Mononuclear cell (primary cell): ENCODE results near the gene EYS. TPM values are rescaled to one million over a fixed set of nuclear protein-coding genes. Genes with fewer than 3 reads are reported as not detected.
"Not testable (repeated sequence)": the region's sequence is repeated elsewhere in the genome, so short reads cannot be mapped to it uniquely, and the experiment has no call there.

Experiments
- H3K27me3 ChIP-seq: 2 replicates; pipeline ENCODE4 v1.6.0; 2011; ENCODE audit warnings: low read length, control low read depth; ENCODE audit not compliant: insufficient read depth
- H3K4me1 ChIP-seq: 2 replicates; pipeline ENCODE4 v1.5.1; 2011; ENCODE audit warnings: mild to moderate bottlenecking, low read length, control low read depth; ENCODE audit not compliant: insufficient read depth
- H3K4me3 ChIP-seq: 2 replicates; pipeline ENCODE4 v1.5.1; 2011; ENCODE audit warnings: mild to moderate bottlenecking, low read length, moderate library complexity
- H3K9me3 ChIP-seq: 2 replicates; pipeline ENCODE4 v1.5.1; 2011; ENCODE audit warnings: low read depth, mild to moderate bottlenecking, control low read depth, low read length
- total RNA-seq: library from RNA; depleted of rRNA; stranded (reverse); fragments of >200 nt; gene quantifications from one replicate; pipeline ENCODE4 v1.2.3, GENCODE V29; 2012

The EYS gene
- total RNA-seq, 1 donor: under 0.01 TPM

DNA sequence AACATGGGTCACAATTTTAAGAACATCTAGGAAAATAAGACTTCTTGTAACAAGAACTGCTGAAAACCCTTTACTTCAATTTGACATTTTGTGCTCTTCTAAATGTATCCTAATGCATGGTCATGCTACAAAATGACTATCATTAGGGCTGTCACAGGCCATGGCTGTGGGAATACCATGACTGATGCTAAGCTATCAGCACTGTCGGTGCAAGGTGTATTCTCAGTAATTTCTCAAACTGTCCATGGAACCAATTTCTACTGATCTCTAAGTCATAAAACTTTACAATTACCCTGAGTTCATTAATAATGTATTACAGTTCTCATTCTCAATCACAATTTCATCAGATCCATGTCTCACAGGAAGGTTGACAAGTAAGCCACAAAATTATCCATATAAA is 625.3 kb downstream of the EYS start:
- no peak overlapping the region for H3K4me3 ChIP-seq
- H3K4me1 ChIP-seq: no peaks in the 10 kb centered on the region
- H3K27me3 ChIP-seq: no peaks in the 10 kb centered on the region
- no peaks in the 10 kb centered on the region for H3K9me3 ChIP-seq

- no peak overlapping the region for H3K4me3 ChIP-seq
- H3K4me1 ChIP-seq: no peaks in the 10 kb centered on the region
- H3K9me3 ChIP-seq: no peaks in the 10 kb centered on the region
- H3K27me3 ChIP-seq: no peaks in the 10 kb centered on the region
These were observed 631.3 kb downstream of the EYS start for GRCh38 chr6:65075705-65076230.

GRCh38 chr6:65072500-65072899 is 634.5 kb downstream of the EYS start:
- H3K4me1 ChIP-seq: no peaks in the 10 kb centered on the region
- no peak overlapping the region for H3K4me3 ChIP-seq
- no peaks in the 10 kb centered on the region for H3K9me3 ChIP-seq
- H3K27me3 ChIP-seq: no peaks in the 10 kb centered on the region

DNA sequence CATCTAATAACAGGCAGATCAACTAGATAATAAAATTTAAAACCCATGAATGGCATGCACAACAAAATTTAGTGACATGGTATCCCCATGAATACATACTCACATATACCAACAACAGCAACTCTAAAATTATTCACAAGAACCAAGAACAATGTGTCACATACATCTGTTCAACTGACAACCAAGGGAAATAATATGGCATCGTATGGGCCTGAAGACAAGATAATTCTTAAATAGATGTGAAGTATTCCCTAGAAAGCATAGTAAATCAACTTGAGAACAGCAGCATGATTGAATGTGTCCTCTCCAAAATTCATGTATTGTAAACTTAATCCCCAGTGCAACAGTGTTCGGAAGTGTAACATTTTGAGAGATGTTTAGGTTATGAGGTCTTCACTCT is 635.5 kb downstream of the EYS start:
- Histone ChIP-seq H3K27me3 (no peaks in the 10 kb centered on the region), H3K4me1 (no peaks in the 10 kb centered on the region), H3K9me3 (no peaks in the 10 kb centered on the region), H3K4me3 (no peak overlapping the region)

- H3K4me1 ChIP-seq: no peaks in the 10 kb centered on the region
- H3K27me3 ChIP-seq: no peaks in the 10 kb centered on the region
These were observed 642.2 kb downstream of the EYS start for GRCh38 chr6:65064844-65065243.

DNA sequence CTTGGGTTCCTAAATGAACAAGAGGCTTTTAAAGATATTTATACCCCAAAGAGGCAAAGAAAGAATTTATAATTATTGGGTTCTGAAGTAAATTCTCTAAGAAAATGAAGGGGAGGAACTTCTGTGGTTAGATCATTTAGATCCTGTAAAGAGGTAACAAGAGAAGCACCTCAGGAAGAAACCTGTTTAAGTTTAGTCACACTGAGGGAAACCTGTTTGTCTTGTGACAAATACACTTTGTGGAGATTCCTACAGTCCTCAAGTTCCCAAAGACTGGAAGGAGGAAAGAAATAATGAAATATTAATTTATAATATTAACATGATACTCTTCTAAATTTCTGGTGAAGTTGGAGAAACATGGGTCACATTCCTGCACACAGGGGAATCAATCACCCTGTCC is 647.5 kb downstream of the EYS start:
- H3K9me3 ChIP-seq: no peaks in the 10 kb centered on the region
- no peaks in the 10 kb centered on the region for H3K27me3 ChIP-seq
- H3K4me3 ChIP-seq: no peak overlapping the region
- H3K4me1 ChIP-seq: no peaks in the 10 kb centered on the region

More at GRCh38 chr6:65064844-65065243, 642.2 kb downstream of the EYS start:
- Histone ChIP-seq H3K4me3 (no peak overlapping the region), H3K9me3 (no peaks in the 10 kb centered on the region)

DNA sequence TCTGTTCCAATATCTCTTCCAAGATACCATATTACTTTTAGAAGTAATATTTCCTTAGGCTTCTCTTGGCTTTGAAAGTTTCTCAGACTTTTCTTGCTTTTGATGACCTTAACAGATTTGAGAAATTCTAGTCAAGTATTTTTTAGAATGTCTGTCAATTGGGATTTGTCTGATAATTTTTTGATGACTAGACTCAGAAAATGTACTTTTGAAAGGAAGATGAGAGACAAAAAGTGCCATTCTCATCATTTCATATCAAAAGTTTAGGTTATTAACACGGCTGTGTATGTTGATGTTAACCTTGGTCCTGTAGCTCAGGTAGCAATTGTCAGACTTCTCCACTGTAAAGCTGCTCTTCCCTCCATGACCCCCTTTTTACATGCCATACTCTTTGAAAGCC is 651.5 kb downstream of the EYS start:
- Histone ChIP-seq H3K27me3 (no peaks in the 10 kb centered on the region), H3K9me3 (no peaks in the 10 kb centered on the region), H3K4me1 (no peaks in the 10 kb centered on the region), H3K4me3 (no peak overlapping the region)

DNA sequence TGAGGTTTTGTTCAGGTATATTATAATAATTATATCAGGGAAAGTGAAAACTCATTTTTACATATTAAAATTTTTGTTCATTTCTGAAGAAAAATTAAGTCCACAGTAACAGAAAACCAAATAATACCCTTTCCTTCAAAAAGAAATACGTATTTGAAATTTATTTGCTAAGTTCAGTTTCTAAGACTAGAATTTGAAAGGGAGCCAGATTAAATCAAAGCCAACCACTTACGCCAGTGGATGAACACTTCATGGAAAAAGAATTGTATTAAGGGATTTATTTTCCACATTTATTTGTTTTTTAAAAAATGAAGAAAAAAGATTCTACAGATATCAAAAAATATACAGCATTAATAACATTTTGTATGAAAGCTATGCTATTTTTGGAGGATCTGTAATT is 654.4 kb downstream of the EYS start:
- H3K27me3 ChIP-seq: no peaks in the 10 kb centered on the region
- H3K4me3 ChIP-seq: no peak overlapping the region
- no peaks in the 10 kb centered on the region for H3K9me3 ChIP-seq
- H3K4me1 ChIP-seq: no peaks in the 10 kb centered on the region

DNA sequence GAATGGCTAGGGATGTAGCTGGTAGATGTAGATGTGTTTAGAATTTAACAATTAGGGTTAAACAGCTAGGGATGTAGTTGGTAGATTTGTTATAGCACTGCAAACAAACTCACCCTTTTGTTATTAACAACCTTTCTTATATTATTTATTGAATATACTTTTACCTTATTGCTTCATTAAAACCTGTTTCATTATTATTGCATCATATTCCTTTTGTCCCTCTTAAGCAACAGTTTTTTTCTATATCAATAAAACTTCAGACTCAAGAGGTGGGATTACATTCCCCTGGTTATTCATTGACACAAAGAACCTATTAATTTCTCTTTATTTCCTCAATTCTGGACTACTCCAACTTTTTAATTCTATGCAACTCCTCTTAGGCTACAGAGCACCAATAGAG is 661.2 kb downstream of the EYS start:
- Histone ChIP-seq H3K27me3 (no peaks in the 10 kb centered on the region), H3K4me3 (no peak overlapping the region), H3K4me1 (no peaks in the 10 kb centered on the region), H3K9me3 (no peaks in the 10 kb centered on the region)

GRCh38 chr6:65014006-65014405 is 693.0 kb downstream of the EYS start:
- Histone ChIP-seq H3K27me3 (no peaks in the 10 kb centered on the region), H3K4me1 (no peaks in the 10 kb centered on the region), H3K4me3 (no peak overlapping the region), H3K9me3 (peaks cover 8% of the 10 kb centered on the region)

DNA sequence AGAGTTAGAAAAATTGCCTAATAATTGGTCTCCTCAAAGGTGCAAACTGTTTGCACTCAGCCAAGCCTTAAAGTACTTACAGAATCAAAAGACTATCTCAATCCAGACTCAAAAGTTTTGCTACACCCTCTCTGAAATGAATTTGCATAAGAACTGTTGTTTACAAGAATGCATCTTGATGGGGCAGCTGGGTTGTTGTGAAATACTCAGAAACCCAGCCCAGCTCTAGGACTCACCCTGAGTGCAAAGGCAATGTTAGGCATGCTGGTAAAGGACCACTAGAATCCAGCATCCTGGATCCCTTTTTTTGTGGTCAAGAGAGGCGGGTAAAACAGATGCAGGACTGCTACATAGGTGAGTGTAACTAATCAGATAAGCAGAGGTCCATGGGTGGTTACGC is 700.2 kb downstream of the EYS start:
- no peak overlapping the region for H3K4me3 ChIP-seq
- no peaks in the 10 kb centered on the region for H3K27me3 ChIP-seq
- no peaks in the 10 kb centered on the region for H3K4me1 ChIP-seq
- H3K9me3 ChIP-seq: no peaks in the 10 kb centered on the region

GRCh38 chr6:65004283-65004682 is 702.7 kb downstream of the EYS start:
- no peak overlapping the region for H3K4me3 ChIP-seq
- H3K9me3 ChIP-seq: no peaks in the 10 kb centered on the region
- H3K27me3 ChIP-seq: no peaks in the 10 kb centered on the region
- H3K4me1 ChIP-seq: no peaks in the 10 kb centered on the region

GRCh38 chr6:65002882-65003281 is 704.1 kb downstream of the EYS start:
- not testable (repeated sequence) for H3K27me3 ChIP-seq, H3K9me3 ChIP-seq, H3K4me1 ChIP-seq, H3K4me3 ChIP-seq

- no peaks in the 10 kb centered on the region for H3K27me3 ChIP-seq
- no peak overlapping the region for H3K4me3 ChIP-seq
- no peaks in the 10 kb centered on the region for H3K9me3 ChIP-seq
- no peaks in the 10 kb centered on the region for H3K4me1 ChIP-seq
These were observed 706.2 kb downstream of the EYS start for GRCh38 chr6:65000815-65001214.

- no peak overlapping the region for H3K4me3 ChIP-seq
- H3K9me3 ChIP-seq: no peaks in the 10 kb centered on the region
- no peaks in the 10 kb centered on the region for H3K27me3 ChIP-seq
- no peaks in the 10 kb centered on the region for H3K4me1 ChIP-seq
These were observed 708.8 kb downstream of the EYS start for GRCh38 chr6:64998204-64998603.

DNA sequence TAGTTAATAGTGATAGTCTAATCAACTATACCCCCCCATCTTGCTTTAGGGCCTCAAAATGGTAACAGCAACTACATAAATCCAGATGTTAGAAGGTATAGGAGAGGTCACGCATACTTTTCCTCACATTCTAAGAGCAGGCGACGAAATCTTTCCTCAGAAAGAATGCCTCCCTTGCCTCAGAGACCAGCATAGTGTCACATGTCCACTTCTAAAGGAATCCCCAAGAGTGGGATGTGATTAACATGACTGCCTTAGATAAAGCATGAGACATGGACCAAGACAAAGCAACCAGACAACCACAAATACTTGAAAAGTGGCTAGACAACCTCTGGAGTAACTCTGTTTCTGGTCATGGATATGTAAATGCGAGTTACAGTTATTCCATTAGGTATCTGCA is 710.7 kb downstream of the EYS start:
- Histone ChIP-seq H3K27me3 (no peaks in the 10 kb centered on the region), H3K4me3 (no peak overlapping the region), H3K9me3 (no peaks in the 10 kb centered on the region), H3K4me1 (no peaks in the 10 kb centered on the region)
